GM06990 (cell line): Measurements from ENCODE around the gene MIS18BP1.
"Not testable (repeated sequence)": the region's sequence is repeated elsewhere in the genome, so short reads cannot be mapped to it uniquely, and the experiment has no call there.

ENCODE experiments used
- DNase-seq: peaks from one replicate; pipeline ENCODE4 v3.0.0-alpha.2; 2011; ENCODE audit not compliant: insufficient read length; ENCODE audit errors: extremely low read depth
- H3K27me3 ChIP-seq: replicated peaks from 2 replicates; pipeline ENCODE4 v1.6.0; 2011; ENCODE audit warnings: low read length; ENCODE audit not compliant: control insufficient read depth, insufficient read depth
- H3K36me3 ChIP-seq: 2 replicates; pipeline ENCODE4 v1.5.1; 2011; ENCODE audit warnings: low read length; ENCODE audit not compliant: control insufficient read depth, insufficient read depth
- H3K4me3 ChIP-seq: replicated peaks from 2 replicates; pipeline ENCODE4 v1.5.1; 2011; ENCODE audit warnings: low read depth, mild to moderate bottlenecking, control low read depth, low read length
- TF ChIP-seq, protein P1 (sequence below): IDR thresholded peaks from 2 replicates; pipeline ENCODE4 v1.5.1; 2011; ENCODE audit warnings: low read length, control low read depth, mild to moderate bottlenecking, inconsistent platforms; ENCODE audit not compliant: insufficient read depth, poor library complexity, severe bottlenecking

Gene MIS18BP1

DNA sequence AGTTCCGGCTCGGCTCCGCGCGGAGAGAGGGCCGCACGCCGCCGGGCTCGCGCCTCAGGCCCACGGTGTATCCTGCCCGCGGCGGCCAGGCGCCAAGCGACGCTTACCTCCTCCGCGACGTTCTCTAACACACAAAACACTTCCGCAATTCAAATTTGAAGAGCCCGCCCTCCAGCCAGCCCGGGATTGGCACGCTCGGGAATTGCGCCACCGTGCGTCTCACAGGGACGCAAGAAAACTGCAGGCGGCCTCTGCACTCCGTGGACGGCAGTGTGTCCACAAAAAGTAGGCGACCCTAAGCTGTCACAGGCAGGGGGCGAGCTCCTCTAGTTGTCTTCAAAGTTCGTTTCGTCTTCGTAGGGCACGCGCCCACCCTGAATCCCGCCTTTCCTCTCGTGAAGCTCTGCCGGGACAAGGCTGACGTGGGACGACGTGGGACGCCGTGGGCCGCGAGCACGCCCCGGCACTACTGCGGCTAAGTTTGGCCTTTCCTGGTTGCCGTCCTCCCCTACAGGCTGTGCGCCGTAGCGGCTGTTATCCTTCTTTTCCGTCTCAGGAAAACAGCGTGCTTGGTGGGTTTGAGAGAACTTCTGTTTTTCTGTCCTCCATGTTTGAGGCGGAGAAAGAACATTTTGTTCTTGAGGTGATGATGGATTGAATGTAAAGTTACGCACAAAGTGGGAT lies at the start of gene MIS18BP1:
Gene MIS18BP1, minus strand, starts transcription at position 133 of the 684 bp plus-strand sequence. CDS start 5,916 bp downstream, outside the sequence.
- H3K4me3 ChIP-seq, result peak within 1 kb of the TSS; percentile 84
- TF ChIP-seq, protein P1, sequence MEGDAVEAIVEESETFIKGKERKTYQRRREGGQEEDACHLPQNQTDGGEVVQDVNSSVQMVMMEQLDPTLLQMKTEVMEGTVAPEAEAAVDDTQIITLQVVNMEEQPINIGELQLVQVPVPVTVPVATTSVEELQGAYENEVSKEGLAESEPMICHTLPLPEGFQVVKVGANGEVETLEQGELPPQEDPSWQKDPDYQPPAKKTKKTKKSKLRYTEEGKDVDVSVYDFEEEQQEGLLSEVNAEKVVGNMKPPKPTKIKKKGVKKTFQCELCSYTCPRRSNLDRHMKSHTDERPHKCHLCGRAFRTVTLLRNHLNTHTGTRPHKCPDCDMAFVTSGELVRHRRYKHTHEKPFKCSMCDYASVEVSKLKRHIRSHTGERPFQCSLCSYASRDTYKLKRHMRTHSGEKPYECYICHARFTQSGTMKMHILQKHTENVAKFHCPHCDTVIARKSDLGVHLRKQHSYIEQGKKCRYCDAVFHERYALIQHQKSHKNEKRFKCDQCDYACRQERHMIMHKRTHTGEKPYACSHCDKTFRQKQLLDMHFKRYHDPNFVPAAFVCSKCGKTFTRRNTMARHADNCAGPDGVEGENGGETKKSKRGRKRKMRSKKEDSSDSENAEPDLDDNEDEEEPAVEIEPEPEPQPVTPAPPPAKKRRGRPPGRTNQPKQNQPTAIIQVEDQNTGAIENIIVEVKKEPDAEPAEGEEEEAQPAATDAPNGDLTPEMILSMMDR, result peak; percentile 92
- DNase-seq, result peak; percentile 96
- no peaks in the 10 kb centered on the region for H3K36me3 ChIP-seq
- H3K27me3 ChIP-seq, result no peaks in the 10 kb centered on the region

DNA sequence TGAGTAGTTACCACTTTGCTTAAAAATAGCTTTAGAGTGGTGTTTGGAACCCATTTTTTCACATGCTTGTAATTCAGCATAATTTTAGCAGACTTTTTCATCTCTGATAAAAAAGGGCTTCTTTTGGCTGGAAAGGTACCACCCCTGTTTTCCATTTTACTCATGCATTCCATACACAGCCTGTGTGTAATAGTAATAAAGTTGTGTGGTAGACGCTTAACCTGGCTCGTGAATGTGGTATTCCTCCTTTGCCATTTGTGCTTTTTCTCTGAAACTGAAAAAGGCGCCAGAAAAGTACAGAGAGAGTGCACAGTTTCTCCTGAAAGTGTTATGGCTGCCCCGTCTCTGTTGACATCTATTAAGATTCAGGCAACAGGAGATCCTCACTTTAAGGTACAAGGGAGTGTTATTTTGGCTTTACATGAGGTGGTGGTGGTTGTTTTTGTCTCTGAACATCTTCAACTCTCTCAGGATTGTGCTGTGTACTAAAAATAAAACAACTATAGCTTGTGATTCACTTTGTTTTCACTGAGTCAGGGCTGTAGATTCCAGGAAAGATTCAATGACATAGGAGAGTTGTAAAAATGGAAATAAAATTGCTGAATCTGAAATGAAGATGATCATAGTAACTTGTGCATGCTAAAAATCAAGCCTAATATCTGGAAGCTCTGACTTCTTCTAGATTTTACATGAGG lies 45.6 kb upstream of the MIS18BP1 start:
- Histone ChIP-seq H3K36me3 (no peaks in the 10 kb centered on the region), H3K4me3 (no peak overlapping the region), H3K27me3 (no peaks in the 10 kb centered on the region)
- DNase-seq, result no peak
- TF ChIP-seq, protein P1, result no peak

DNA sequence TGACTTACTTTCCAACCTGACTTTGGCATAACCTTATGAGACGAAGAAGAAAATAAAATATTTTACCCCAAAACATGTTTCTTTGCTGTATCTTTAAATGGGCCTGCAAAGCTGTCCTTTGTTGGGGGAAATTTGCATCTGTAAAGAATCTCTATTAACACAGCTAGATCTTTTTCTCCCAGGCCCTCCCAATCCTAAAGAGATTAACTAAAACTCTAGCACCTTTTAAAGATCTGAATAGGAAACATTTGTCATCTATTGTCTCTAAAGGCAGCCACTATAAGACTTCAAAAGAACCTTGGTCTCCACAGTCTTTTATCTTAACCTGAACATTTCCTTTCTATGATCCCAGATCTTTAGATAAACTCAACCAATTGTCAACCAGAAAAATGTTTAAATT lies 41.8 kb upstream of the MIS18BP1 start:
- not testable (repeated sequence) for H3K36me3 ChIP-seq, H3K27me3 ChIP-seq, H3K4me3 ChIP-seq, DNase-seq

DNA sequence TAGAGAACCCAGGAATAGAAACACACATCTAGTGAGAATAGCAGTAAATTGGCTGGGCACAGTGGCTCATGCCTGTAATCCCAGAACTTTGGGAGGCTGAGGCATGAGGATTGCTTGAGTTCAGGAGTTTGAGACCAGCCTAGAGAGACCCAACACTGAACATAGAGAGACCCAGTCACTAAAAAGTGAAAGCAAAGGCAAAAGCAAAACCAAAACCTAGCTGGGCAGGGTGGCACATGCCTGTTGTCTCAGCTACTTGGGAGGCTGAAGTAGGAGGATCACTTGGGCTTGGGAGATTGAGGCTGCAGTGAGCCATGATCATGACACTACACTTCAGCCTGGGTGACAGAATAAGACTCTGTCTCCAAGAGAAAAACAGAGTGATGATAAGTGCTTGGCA lies 37.5 kb upstream of the MIS18BP1 start:
- no peak for DNase-seq
- H3K27me3 ChIP-seq, result no peaks in the 10 kb centered on the region
- no peaks in the 10 kb centered on the region for H3K36me3 ChIP-seq
- no peak overlapping the region for H3K4me3 ChIP-seq
- TF ChIP-seq, protein P1, result no peak

DNA sequence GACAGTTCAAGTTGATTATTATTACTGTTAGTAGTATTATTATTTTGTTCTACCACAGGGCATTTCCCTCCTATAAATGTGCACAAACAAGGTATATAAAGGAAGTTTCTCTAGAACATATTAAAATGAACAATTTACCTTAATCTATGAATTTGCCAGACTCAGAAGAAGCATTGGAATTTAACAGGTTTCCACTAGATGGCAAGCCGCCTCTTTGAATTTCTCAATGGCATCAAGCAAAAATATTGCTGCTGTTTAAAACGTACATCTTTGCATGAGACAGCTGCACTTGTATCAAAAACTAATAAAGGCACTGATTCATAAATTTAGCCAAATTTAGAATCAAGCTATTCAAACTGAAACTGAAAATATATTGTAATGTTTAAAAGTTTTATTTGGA lies 34.6 kb upstream of the MIS18BP1 start:
- TF ChIP-seq, protein P1, result no peak
- Histone ChIP-seq H3K4me3 (no peak overlapping the region), H3K36me3 (no peaks in the 10 kb centered on the region), H3K27me3 (no peaks in the 10 kb centered on the region)
- DNase-seq, result no peak

DNA sequence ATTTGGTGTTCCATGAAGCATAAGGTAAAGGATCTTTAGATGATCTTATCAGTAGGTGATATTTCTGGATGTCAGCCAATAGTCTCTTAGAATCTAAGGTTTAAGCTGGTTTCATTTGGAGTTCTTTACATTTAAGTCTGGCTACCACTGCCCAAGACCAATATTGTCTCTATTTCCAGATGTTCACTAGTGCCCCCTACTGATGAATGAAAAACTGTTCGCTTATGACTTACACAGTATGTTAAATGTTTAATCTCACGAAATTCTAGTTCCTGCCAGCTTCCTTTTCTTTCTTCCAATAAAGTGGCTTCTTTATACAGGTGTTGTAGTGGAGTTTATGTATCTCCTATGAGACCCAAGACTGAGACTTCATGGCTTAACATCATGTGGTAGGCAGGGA lies 31.8 kb upstream of the MIS18BP1 start:
- no peak overlapping the region for H3K4me3 ChIP-seq
- TF ChIP-seq, protein P1, result no peak
- DNase-seq, result no peak
- H3K27me3 ChIP-seq, result no peaks in the 10 kb centered on the region
- H3K36me3 ChIP-seq, result no peaks in the 10 kb centered on the region

DNA sequence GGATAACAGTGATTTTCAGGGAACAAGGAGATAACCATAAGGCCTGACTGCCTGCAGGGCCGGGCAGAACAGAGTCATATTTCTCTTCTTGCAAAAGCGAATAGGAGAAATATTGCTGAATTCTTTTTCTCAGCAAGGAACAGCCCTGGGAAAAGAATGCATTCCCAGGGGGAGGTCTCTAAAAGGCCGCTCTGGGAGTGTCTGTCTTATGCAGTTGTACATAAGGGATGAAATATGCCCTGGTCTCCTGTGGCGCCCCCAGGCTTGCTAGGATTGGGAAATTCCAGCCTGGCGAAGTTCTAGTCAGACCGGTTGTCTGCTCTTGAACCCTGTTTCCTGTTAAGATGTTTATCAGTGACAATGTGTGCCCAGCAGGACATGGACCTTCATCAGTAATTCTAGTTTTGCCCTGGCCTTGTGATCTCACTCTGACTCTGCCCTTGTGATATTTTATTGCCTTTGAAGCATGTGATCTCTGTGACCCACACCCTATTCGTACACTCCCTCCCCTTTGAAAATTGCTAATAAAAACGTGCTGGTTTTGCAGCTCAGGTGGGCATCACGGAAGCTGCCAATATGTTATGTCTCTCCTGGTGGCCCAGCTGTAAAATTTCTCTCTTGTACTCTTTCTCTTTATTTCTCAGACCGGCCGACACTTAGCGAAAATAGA lies 28.9 kb upstream of the MIS18BP1 start:
- not testable (repeated sequence) for H3K27me3 ChIP-seq, DNase-seq, H3K36me3 ChIP-seq, H3K4me3 ChIP-seq
